Measurements from ENCODE around the gene SCAF8.

Gene SCAF8

GRCh38 chr6:154749341-154749740, 16.1 kb downstream of the SCAF8 start:
- DNase-seq, result no peak

GRCh38 chr6:154751011-154751800, 18.0 kb downstream of the SCAF8 start:
- H3K27ac ChIP-seq, result no peak overlapping the region
- H3K36me3 ChIP-seq, result peaks cover 4% of the 10 kb centered on the region
- no peak for TF ChIP-seq CTCF (IDR thresholded peaks at IDR 0.05; ENCODE audit: low read depth, low read length)
- H3K4me3 ChIP-seq (ENCODE audit: low read depth, low read length), result no peak overlapping the region
- no peaks in the 10 kb centered on the region for H3K27me3 ChIP-seq (ENCODE audit: insufficient read depth, low read depth, severe bottlenecking)
- no peaks in the 10 kb centered on the region for H3K9me3 ChIP-seq (ENCODE audit: severe bottlenecking)
- DNase-seq, result no peak

More at GRCh38 chr6:154749341-154749740, 16.1 kb downstream of the SCAF8 start:
- no peaks in the 10 kb centered on the region for H3K27me3 ChIP-seq (ENCODE audit: insufficient read depth, low read depth, severe bottlenecking)
- no peak for TF ChIP-seq CTCF (IDR thresholded peaks at IDR 0.05; ENCODE audit: low read depth, low read length)
- H3K36me3 ChIP-seq, result peaks cover 9% of the 10 kb centered on the region
- no peaks in the 10 kb centered on the region for H3K9me3 ChIP-seq (ENCODE audit: severe bottlenecking)
- no peak overlapping the region for H3K27ac ChIP-seq
- no peak overlapping the region for H3K4me3 ChIP-seq (ENCODE audit: low read depth, low read length)

GRCh38 chr6:154752022-154752421, 18.8 kb downstream of the SCAF8 start:
- Histone ChIP-seq H3K9me3 (ENCODE audit: severe bottlenecking) (no peaks in the 10 kb centered on the region), H3K27ac (no peak overlapping the region), H3K27me3 (ENCODE audit: insufficient read depth, low read depth, severe bottlenecking) (no peaks in the 10 kb centered on the region), H3K36me3 (peaks cover 4% of the 10 kb centered on the region), H3K4me3 (ENCODE audit: low read depth, low read length) (no peak overlapping the region)
- no peak for DNase-seq
- no peak for TF ChIP-seq CTCF (IDR thresholded peaks at IDR 0.05; ENCODE audit: low read depth, low read length)

GRCh38 chr6:154754152-154754551, 20.9 kb downstream of the SCAF8 start:
- Histone ChIP-seq H3K27me3 (ENCODE audit: insufficient read depth, low read depth, severe bottlenecking) (no peaks in the 10 kb centered on the region), H3K36me3 (peaks cover 4% of the 10 kb centered on the region), H3K9me3 (ENCODE audit: severe bottlenecking) (no peaks in the 10 kb centered on the region), H3K4me3 (ENCODE audit: low read depth, low read length) (no peak overlapping the region), H3K27ac (no peak overlapping the region)
- no peak for TF ChIP-seq CTCF (IDR thresholded peaks at IDR 0.05; ENCODE audit: low read depth, low read length)
- no peak for DNase-seq

- H3K27ac ChIP-seq, result no peak overlapping the region
- DNase-seq, result no peak
- no peak overlapping the region for H3K4me3 ChIP-seq (ENCODE audit: low read depth, low read length)
- H3K27me3 ChIP-seq (ENCODE audit: insufficient read depth, low read depth, severe bottlenecking), result no peaks in the 10 kb centered on the region
- no peak for TF ChIP-seq CTCF (IDR thresholded peaks at IDR 0.05; ENCODE audit: low read depth, low read length)
- no peaks in the 10 kb centered on the region for H3K9me3 ChIP-seq (ENCODE audit: severe bottlenecking)
- no peaks in the 10 kb centered on the region; the same call in 1 of the 2 replicates for H3K36me3 ChIP-seq
These were observed 24.3 kb downstream of the SCAF8 start for GRCh38 chr6:154757352-154758050.

Measured in WERI-Rb-1 (cell line).